HepG2 (cell line): Measurements from ENCODE around the gene LITAF. TPM values are rescaled to one million over a fixed set of nuclear protein-coding genes. Genes with fewer than 3 reads are reported as not detected.
A peak's percentile ranks its signal among the peaks of the same experiment; 100 is the strongest.

ENCODE experiments used
- AGO1 ChIP-seq: fragments of 200-400 bp; formaldehyde crosslinking; IDR thresholded peaks from 2 replicates; pipeline ENCODE4 v1.6.1; 2017; ENCODE audit warnings: mild to moderate bottlenecking, low read depth, low read length, moderate library complexity; ENCODE audit not compliant: poor library complexity, severe bottlenecking
- AKNA ChIP-seq: sonication (generic); formaldehyde crosslinking; IDR thresholded peaks from 2 replicates; pipeline ENCODE4 v1.4.0; 2020; ENCODE audit warnings: missing genetic modification reagents, borderline replicate concordance
- GATAD2A ChIP-seq: IDR thresholded peaks from 2 replicates; pipeline ENCODE4 v1.6.1; 2016
- HOMEZ ChIP-seq: IDR thresholded peaks from 2 replicates; pipeline ENCODE4 v1.6.1; 2016; ENCODE audit warnings: low read depth
- KDM5A ChIP-seq: fragments of 200-600 bp; sonication (generic); IDR thresholded peaks from 2 replicates; pipeline ENCODE4 v1.7.0; 2018; ENCODE audit warnings: antibody characterized with exemption, mild to moderate bottlenecking, low read length, borderline replicate concordance
- PCBP2 ChIP-seq: fragments of 200-400 bp; formaldehyde crosslinking; optimal IDR thresholded peaks from 2 replicates; pipeline ENCODE3; 2018; ENCODE audit warnings: low read length, low read depth; ENCODE audit not compliant: poor library complexity, severe bottlenecking
- SIX4 ChIP-seq: sonication (generic); formaldehyde crosslinking; IDR thresholded peaks from 2 replicates; pipeline ENCODE4 v1.4.0; 2020; ENCODE audit warnings: missing genetic modification reagents
- SPEN ChIP-seq: sonication (generic); formaldehyde crosslinking; IDR thresholded peaks from 2 replicates; pipeline ENCODE4 v1.5.1; 2020; ENCODE audit warnings: low read depth, mild to moderate bottlenecking, missing genetic modification reagents
- TGIF2 ChIP-seq: IDR thresholded peaks from 2 replicates; pipeline ENCODE4 v1.6.1; 2016; ENCODE audit warnings: control low read depth, missing compliant biosample characterization
- ZIK1 ChIP-seq: sonication (generic); formaldehyde crosslinking; IDR thresholded peaks from 2 replicates; pipeline ENCODE4 v1.5.0; 2020; ENCODE audit warnings: mild to moderate bottlenecking, low read depth, missing genetic modification reagents, borderline replicate concordance
- ZNF225 ChIP-seq: sonication (generic); formaldehyde crosslinking; IDR thresholded peaks from 2 replicates; pipeline ENCODE4 v1.4.0; 2020; ENCODE audit warnings: mild to moderate bottlenecking, missing genetic modification reagents
- ZNF274 ChIP-seq: sonication (generic); formaldehyde crosslinking; IDR thresholded peaks from 2 replicates; pipeline ENCODE4 v1.5.1; 2020; ENCODE audit warnings: mild to moderate bottlenecking, missing genetic modification reagents
- ZNF333 ChIP-seq: sonication (generic); formaldehyde crosslinking; IDR thresholded peaks from 2 replicates; pipeline ENCODE4 v1.4.0; 2020; ENCODE audit warnings: mild to moderate bottlenecking, missing genetic modification reagents, borderline replicate concordance
- ZNF468 ChIP-seq: sonication (generic); formaldehyde crosslinking; IDR thresholded peaks from 2 replicates; pipeline ENCODE4 v1.8.0; 2022; ENCODE audit warnings: mild to moderate bottlenecking, moderate library complexity, missing genetic modification reagents
- polyA plus RNA-seq, 8 experiments: library from polyadenylated mRNA; depleted of rRNA in 3 of 8; stranded (reverse) in 7 of 8; unstranded in 1 of 8; fragments of >200 nt; fragmentation: Illumina TruSeq in 4 of 8; extraction: Trizol in 4 of 8; gene quantifications; 2 replicates each; pipeline versions ENCODE4 v1.2.1 to v1.2.3, GENCODE V29; 2011 to 2016; ENCODE audit warnings: low read depth in 4 of 8, missing spikeins in 1 of 8, mixed read lengths in 1 of 8; ENCODE audit not compliant: insufficient read depth in 1 of 8
- total RNA-seq, 5 experiments: library from RNA; depleted of rRNA; stranded (reverse); fragments of >200 nt; fragmentation: Illumina TruSeq; extraction: Trizol; gene quantifications; 2 replicates each; pipeline ENCODE4 v1.2.3, GENCODE V29; 2016; ENCODE audit warnings: low read depth in 1 of 5
- TF ChIP-seq, protein P1 (sequence below): sonication (generic); formaldehyde crosslinking; IDR thresholded peaks from 2 replicates; pipeline ENCODE4 v1.4.0; 2020; ENCODE audit warnings: missing genetic modification reagents

LITAF gene
- total and polyA plus RNA-seq, 2 of the 13 experiments (the other 11 are each of a cell fraction or from before 2014, with no cell fraction given): 80.1 to 141 TPM

DNA sequence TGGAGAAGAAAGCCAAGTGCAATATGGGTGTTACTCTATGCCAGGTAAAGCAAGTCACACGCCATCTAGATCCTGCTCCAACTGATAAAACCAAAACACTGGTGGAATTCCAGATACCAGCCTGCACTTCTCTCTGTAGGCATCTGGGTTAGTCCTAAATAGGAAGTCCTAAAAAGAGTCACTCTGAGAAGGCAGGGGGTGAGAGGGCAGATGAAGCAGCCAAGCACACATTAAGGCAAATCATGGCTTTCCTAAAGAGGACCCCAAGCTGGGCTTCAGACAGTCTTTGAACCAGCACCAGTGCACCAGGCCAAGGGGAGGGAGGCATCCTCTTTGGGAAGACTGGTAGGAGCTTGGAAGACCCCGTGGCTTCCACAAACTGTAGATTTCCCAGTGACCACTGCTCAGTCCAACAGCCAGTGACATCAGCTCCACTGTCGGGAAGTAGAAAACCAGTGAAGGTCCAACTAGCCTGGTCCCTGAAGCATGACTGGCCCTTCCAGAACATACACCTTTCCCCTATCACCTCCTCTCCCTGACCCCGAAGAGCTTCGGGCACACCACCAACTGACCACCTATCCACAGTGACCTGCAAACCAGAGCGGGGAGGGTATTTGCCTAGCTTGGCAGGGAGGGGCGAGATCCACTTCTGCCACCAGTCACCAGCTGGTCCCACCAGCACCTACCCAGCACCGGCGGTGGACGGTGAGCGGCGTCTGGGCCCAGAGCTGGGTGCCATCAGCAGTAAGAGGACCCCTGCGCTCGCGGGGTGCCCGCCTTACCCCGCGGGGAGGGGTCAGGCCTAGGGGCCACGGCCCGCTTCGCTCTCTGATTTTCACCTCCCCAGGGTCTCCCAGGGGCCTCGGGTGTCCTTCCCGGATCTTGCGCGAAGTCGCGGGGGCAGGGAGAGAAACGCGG lies 1.0 kb downstream of the LITAF start (continued):
- TF ChIP-seq AGO1: peak; percentile 40
- peak; percentile 92; the same call in 1 of the 2 replicates for TF ChIP-seq ZNF274
- TF ChIP-seq ZNF225 (CRISPR knock-in tag): peak; percentile 89
- TF ChIP-seq PCBP2: no peak
- TF ChIP-seq, protein P1, sequence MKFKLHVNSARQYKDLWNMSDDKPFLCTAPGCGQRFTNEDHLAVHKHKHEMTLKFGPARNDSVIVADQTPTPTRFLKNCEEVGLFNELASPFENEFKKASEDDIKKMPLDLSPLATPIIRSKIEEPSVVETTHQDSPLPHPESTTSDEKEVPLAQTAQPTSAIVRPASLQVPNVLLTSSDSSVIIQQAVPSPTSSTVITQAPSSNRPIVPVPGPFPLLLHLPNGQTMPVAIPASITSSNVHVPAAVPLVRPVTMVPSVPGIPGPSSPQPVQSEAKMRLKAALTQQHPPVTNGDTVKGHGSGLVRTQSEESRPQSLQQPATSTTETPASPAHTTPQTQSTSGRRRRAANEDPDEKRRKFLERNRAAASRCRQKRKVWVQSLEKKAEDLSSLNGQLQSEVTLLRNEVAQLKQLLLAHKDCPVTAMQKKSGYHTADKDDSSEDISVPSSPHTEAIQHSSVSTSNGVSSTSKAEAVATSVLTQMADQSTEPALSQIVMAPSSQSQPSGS: no peak; the same call in 1 of the 2 replicates
- 0 out of 2 replicates have a peak, but pooled peaks have one; percentile 48 for TF ChIP-seq SIX4 (CRISPR knock-in tag)
- 0 out of 2 replicates have a peak, but pooled peaks have one; percentile 17 for TF ChIP-seq KDM5A
- no peak for TF ChIP-seq ZNF468 (CRISPR knock-in tag)
- peak; percentile 61 for TF ChIP-seq GATAD2A (CRISPR knock-in tag)
- 0 out of 2 replicates have a peak, but pooled peaks have one; percentile 6 for TF ChIP-seq HOMEZ (CRISPR knock-in tag)
- peak; percentile 55; the same call in 1 of the 2 replicates for TF ChIP-seq SPEN (CRISPR knock-in tag)
- no peak for TF ChIP-seq AKNA (CRISPR knock-in tag)
- TF ChIP-seq ZNF333 (CRISPR knock-in tag): peak; percentile 61; the same call in 1 of the 2 replicates
- peak; percentile 34; the same call in 1 of the 2 replicates for TF ChIP-seq TGIF2
- peak; percentile 46; the same call in 1 of the 2 replicates for TF ChIP-seq ZIK1 (CRISPR knock-in tag)
